ENCODE measurements around the gene PTPRT.

- TF ChIP-seq POLR2AphosphoS5 (IDR thresholded peaks at IDR 0.05; ENCODE audit: low read depth, low read length): no peak
- TF ChIP-seq CTCF (IDR thresholded peaks at IDR 0.05 in 2 of 3, conservative IDR thresholded peaks at IDR 0.05 in 1 of 3; ENCODE audit: borderline replicate concordance in 1 of 3, insufficient read depth in 1 of 3, low read depth in 2 of 3, low read length in 2 of 3): no peak
- no peak for TF ChIP-seq POLR2A (IDR thresholded peaks at IDR 0.05; ENCODE audit: borderline replicate concordance, extremely low read depth, insufficient read depth, insufficient read length)
- no peak for TF ChIP-seq REST (IDR thresholded peaks at IDR 0.05; ENCODE audit: low read depth)
- no peak for TF ChIP-seq CEBPB (IDR thresholded peaks at IDR 0.05; ENCODE audit: low read depth)
These were observed 22.1 kb downstream of the PTPRT start for GRCh38 chr20:43167615-43168014.

Data from HCT116 (cell line).